Hepatocyte (in vitro differentiated cells): Measurements from ENCODE around the gene FIGNL2. TPM values are rescaled to one million over a fixed set of nuclear protein-coding genes. Genes with fewer than 3 reads are reported as not detected.

Experiments
- DNase-seq: peaks from one replicate; pipeline ENCODE4 v3.0.0-alpha.2; 2016; ENCODE audit warnings: low spot score
- H2AFZ ChIP-seq: fragments of 200-600 bp; sonication (generic); 2 replicates; pipeline ENCODE4 v1.6.0; 2016; ENCODE audit warnings: antibody characterized with exemption, mild to moderate bottlenecking
- H3K27ac ChIP-seq: fragments of 200-600 bp; sonication (generic); 2 replicates; pipeline ENCODE4 v1.5.1; 2016; ENCODE audit warnings: mild to moderate bottlenecking
- H3K27me3 ChIP-seq: fragments of 200-600 bp; sonication (generic); 2 replicates; pipeline ENCODE4 v1.6.1; 2016
- H3K36me3 ChIP-seq: fragments of 200-600 bp; sonication (generic); replicated peaks from 2 replicates; pipeline ENCODE4 v1.5.1; 2016; ENCODE audit warnings: low read depth; ENCODE audit not compliant: insufficient read depth
- H3K4me1 ChIP-seq: fragments of 200-600 bp; sonication (generic); 2 replicates; pipeline ENCODE4 v1.5.1; 2016; ENCODE audit warnings: mild to moderate bottlenecking, moderate library complexity; ENCODE audit not compliant: insufficient read depth
- H3K4me2 ChIP-seq: fragments of 200-600 bp; sonication (generic); 2 replicates; pipeline ENCODE4 v1.6.0; 2016
- H3K4me3 ChIP-seq: fragments of 200-600 bp; sonication (generic); 2 replicates; pipeline ENCODE4 v1.5.1; 2016; ENCODE audit warnings: mild to moderate bottlenecking
- H3K79me2 ChIP-seq: fragments of 200-600 bp; sonication (generic); 2 replicates; pipeline ENCODE4 v1.6.0; 2017; ENCODE audit warnings: mild to moderate bottlenecking
- H3K9me2 ChIP-seq: fragments of 200-600 bp; sonication (generic); replicated peaks from 2 replicates; pipeline ENCODE4 v1.6.0; 2017; ENCODE audit warnings: mild to moderate bottlenecking; ENCODE audit not compliant: insufficient read depth
- H3K9me3 ChIP-seq: fragments of 200-600 bp; sonication (generic); 2 replicates; pipeline ENCODE4 v1.5.1; 2016; ENCODE audit warnings: low read depth, mild to moderate bottlenecking
- H4K20me1 ChIP-seq: fragments of 200-600 bp; sonication (generic); 2 replicates; pipeline ENCODE4 v1.6.0; 2016; ENCODE audit warnings: mild to moderate bottlenecking; ENCODE audit not compliant: insufficient read depth, poor library complexity, severe bottlenecking
- EZH2 ChIP-seq: fragments of 200-600 bp; sonication (generic); IDR thresholded peaks from 2 replicates; pipeline ENCODE4 v1.6.1; 2016; ENCODE audit warnings: antibody characterized with exemption, mild to moderate bottlenecking, borderline replicate concordance
- EZH2phosphoT487 ChIP-seq: fragments of 200-600 bp; sonication (generic); IDR thresholded peaks from one replicate; pipeline ENCODE4 v1.6.1; 2018; ENCODE audit warnings: antibody characterized with exemption, mild to moderate bottlenecking, low read depth, moderate library complexity; ENCODE audit not compliant: unreplicated experiment, severe bottlenecking
- WGBS: methylation state at CpG from one replicate; pipeline ENCODE4 v1.1.6; 2016; ENCODE audit warnings: low lambda C conversion rate; ENCODE audit errors: missing lambda C conversion rate; 5-methylcytosine and 5-hydroxymethylcytosine counted together
- polyA plus RNA-seq: library from polyadenylated mRNA; unstranded; fragments of >200 nt; fragmentation: Nextera tagmentation; extraction: Ambion mirVana; gene quantifications from 2 replicates; pipeline ENCODE4 v1.2.1, GENCODE V29; 2016
- total RNA-seq: library from RNA; depleted of rRNA; stranded (reverse); fragments of >200 nt; gene quantifications from 2 replicates; pipeline ENCODE4 v1.2.3, GENCODE V29; 2014
- TF ChIP-seq, protein P1 (sequence below): fragments of 200-600 bp; sonication (generic); IDR thresholded peaks from 2 replicates; pipeline ENCODE4 v1.5.1; 2016; ENCODE audit warnings: antibody characterized with exemption, mild to moderate bottlenecking; ENCODE audit not compliant: poor library complexity

FIGNL2 gene
- total and polyA plus RNA-seq, 2 experiments from 2014 or later = 1.1 to 3.2 TPM

DNA sequence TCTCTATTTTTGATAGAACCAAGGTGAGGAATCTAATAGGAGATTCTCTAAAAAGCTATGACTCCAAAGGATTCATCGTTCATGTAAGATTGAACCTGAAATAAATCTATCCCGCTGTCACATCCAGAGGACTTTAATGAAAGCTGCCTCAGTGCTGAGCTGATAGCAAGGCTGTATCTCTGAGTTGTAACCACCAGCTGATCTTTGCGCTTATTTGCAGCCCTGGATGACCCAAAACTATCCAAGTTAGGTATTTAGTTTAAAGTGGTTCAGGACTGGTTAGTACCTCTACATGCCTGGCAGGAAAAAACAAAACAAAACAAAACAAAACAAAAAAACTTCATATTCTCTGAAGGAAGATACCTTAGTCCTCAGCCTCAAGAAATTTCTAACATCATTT lies 30.6 kb upstream of the FIGNL2 start:
- no peaks in the 10 kb centered on the region for H3K27me3 ChIP-seq
- H2AFZ ChIP-seq = no peak overlapping the region
- TF ChIP-seq EZH2phosphoT487 = no peak
- TF ChIP-seq, protein P1, sequence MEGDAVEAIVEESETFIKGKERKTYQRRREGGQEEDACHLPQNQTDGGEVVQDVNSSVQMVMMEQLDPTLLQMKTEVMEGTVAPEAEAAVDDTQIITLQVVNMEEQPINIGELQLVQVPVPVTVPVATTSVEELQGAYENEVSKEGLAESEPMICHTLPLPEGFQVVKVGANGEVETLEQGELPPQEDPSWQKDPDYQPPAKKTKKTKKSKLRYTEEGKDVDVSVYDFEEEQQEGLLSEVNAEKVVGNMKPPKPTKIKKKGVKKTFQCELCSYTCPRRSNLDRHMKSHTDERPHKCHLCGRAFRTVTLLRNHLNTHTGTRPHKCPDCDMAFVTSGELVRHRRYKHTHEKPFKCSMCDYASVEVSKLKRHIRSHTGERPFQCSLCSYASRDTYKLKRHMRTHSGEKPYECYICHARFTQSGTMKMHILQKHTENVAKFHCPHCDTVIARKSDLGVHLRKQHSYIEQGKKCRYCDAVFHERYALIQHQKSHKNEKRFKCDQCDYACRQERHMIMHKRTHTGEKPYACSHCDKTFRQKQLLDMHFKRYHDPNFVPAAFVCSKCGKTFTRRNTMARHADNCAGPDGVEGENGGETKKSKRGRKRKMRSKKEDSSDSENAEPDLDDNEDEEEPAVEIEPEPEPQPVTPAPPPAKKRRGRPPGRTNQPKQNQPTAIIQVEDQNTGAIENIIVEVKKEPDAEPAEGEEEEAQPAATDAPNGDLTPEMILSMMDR = no peak
- TF ChIP-seq EZH2 = no peak
- no peaks in the 10 kb centered on the region for H3K9me2 ChIP-seq
- H3K9me3 ChIP-seq = no peaks in the 10 kb centered on the region
- H3K4me2 ChIP-seq = no peak overlapping the region
- no peak overlapping the region for H3K4me3 ChIP-seq
- H3K4me1 ChIP-seq = no peaks in the 10 kb centered on the region
- no peaks in the 10 kb centered on the region for H3K79me2 ChIP-seq
- no peak overlapping the region for H3K27ac ChIP-seq
- no peaks in the 10 kb centered on the region for H3K36me3 ChIP-seq
- H4K20me1 ChIP-seq = no peaks in the 10 kb centered on the region
- 84% methylated on average over 3 of the region's 3 CpGs for WGBS
- no peak for DNase-seq

DNA sequence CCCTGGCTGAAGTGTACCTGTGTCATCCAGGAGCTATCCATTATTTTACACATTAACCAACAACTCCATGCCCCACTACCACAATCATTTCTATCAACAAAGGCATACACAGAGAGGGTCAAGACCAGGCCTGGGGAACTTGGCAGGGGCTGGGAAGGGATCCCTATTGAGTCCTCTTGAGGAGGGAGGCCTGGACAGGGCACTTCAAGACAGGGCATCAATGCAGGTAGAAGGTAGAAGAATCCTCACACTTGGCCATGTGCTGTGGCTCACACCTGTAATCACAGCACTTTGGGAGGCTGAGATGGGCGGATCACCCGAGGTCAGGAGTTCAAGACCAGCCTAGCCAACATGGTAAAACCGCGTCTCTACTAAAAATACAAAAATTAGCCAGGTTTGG lies 26.0 kb upstream of the FIGNL2 start:
- Histone ChIP-seq H3K27ac (no peak overlapping the region), H4K20me1 (no peaks in the 10 kb centered on the region), H3K79me2 (no peaks in the 10 kb centered on the region), H3K36me3 (no peaks in the 10 kb centered on the region), H3K4me3 (no peak overlapping the region), H3K27me3 (peaks cover 3% of the 10 kb centered on the region), H2AFZ (no peak overlapping the region), H3K4me1 (peaks cover 4% of the 10 kb centered on the region), H3K4me2 (no peak overlapping the region), H3K9me2 (no peaks in the 10 kb centered on the region), H3K9me3 (no peaks in the 10 kb centered on the region)
- TF ChIP-seq EZH2 (no peak), EZH2phosphoT487 (no peak)
- TF ChIP-seq, protein P1 = no peak
- DNase-seq = no peak
- WGBS = 91% methylated on average over 4 of the region's 4 CpGs

DNA sequence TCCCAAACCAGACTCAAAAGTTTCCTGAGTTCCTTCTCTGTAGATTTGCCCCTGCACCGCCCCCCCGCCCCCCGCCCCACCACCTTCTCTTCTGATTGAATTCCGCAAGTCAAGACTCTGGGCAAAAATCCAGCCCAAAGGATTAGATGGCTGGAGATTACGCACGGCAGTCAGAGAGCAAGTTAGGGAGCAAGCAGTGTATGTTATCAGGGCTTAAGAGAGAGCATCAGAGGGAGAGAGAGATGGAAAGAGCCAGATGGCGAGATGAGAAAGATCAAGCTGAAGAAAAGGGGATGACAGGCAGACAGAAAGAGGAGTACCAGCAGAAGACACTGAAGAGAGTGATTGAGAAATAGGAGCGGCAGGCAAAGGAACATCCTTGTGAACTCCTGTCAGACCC lies 25.5 kb upstream of the FIGNL2 start:
- H3K4me1 ChIP-seq = peaks cover 9% of the 10 kb centered on the region
- no peaks in the 10 kb centered on the region for H4K20me1 ChIP-seq
- H3K4me2 ChIP-seq = no peak overlapping the region
- H2AFZ ChIP-seq = no peak overlapping the region
- 34% methylated on average over 7 of the region's 8 CpGs for WGBS
- H3K9me3 ChIP-seq = no peaks in the 10 kb centered on the region
- no peak overlapping the region for H3K27ac ChIP-seq
- DNase-seq = no peak
- H3K9me2 ChIP-seq = no peaks in the 10 kb centered on the region
- TF ChIP-seq, protein P1 = no peak
- no peaks in the 10 kb centered on the region for H3K36me3 ChIP-seq
- H3K4me3 ChIP-seq = no peak overlapping the region
- H3K79me2 ChIP-seq = no peaks in the 10 kb centered on the region
- H3K27me3 ChIP-seq = peaks cover 7% of the 10 kb centered on the region
